Transverse colon (tissue), 4 donors: ENCODE results near the gene IL1B. TPM values are rescaled to one million over a fixed set of nuclear protein-coding genes. Genes with fewer than 3 reads are reported as not detected.

Source experiments
- DNase-seq: peaks from one replicate; pipeline ENCODE4 v3.0.0-alpha.2; 2019
- H3K27ac ChIP-seq, 4 donors: fragments of 200-600 bp; sonication (generic); 2 replicates each; pipeline ENCODE4 v1.5.1; 2016 to 2018; ENCODE audit warnings: inconsistent platforms in 4 of 4
- H3K27me3 ChIP-seq: fragments of 200-600 bp; sonication (generic); 2 replicates; pipeline ENCODE4 v1.5.1; 2017; ENCODE audit warnings: inconsistent platforms
- H3K36me3 ChIP-seq, 4 donors: fragments of 200-600 bp; sonication (generic); 2 replicates each; pipeline ENCODE4 v1.5.1; 2017 to 2019; ENCODE audit warnings: inconsistent platforms in 4 of 4
- H3K4me1 ChIP-seq, 4 donors: fragments of 200-600 bp; sonication (generic); 2 replicates each; pipeline ENCODE4 v1.5.1; 2017 to 2020; ENCODE audit warnings: inconsistent platforms in 4 of 4
- H3K4me3 ChIP-seq, 4 donors: fragments of 200-600 bp; sonication (generic); 1 replicate in 1 of 4; 2 replicates in 3 of 4; pipeline versions ENCODE4 v1.5.1 to v1.6.1; 2017 to 2019; ENCODE audit warnings: inconsistent platforms in 4 of 4
- H3K9me3 ChIP-seq, 2 donors: fragments of 200-600 bp; sonication (generic); 2 replicates each; pipeline ENCODE4 v1.5.1; 2017 to 2019; ENCODE audit warnings: inconsistent platforms in 2 of 2
- CTCF ChIP-seq, 5 experiments: fragments of 200-600 bp in 3 of 5; fragments of 450-650 bp in 2 of 5; sonication (generic) in 3 of 5; IDR thresholded peaks; 1 replicate in 2 of 5; 2 replicates in 3 of 5; pipeline ENCODE4 v1.5.1; 2016 to 2017; ENCODE audit warnings: antibody characterized with exemption in 5 of 5, inconsistent platforms in 3 of 5, mild to moderate bottlenecking in 2 of 5, moderate library complexity in 1 of 5
- EP300 ChIP-seq: sonication (generic); formaldehyde crosslinking; IDR thresholded peaks from one replicate; pipeline ENCODE4 v1.6.1; 2017; ENCODE audit warnings: antibody characterized with exemption, low read depth
- POLR2A ChIP-seq: fragments of 450-650 bp; IDR thresholded peaks from one replicate; pipeline ENCODE4 v1.6.1; 2016; ENCODE audit warnings: antibody characterized with exemption, mild to moderate bottlenecking, moderate library complexity
- POLR2AphosphoS5 ChIP-seq, 3 donors: sonication (generic); formaldehyde crosslinking; IDR thresholded peaks; one replicate each; pipeline ENCODE4 v1.6.1; 2016; ENCODE audit warnings: antibody characterized with exemption in 3 of 3
- WGBS, 2 donors: methylation state at CpG; one replicate each; pipeline ENCODE4 v1.1.5; 2018; ENCODE audit warnings: low coverage in 1 of 2; 5-methylcytosine and 5-hydroxymethylcytosine counted together
- in situ Hi-C, 4 donors: fragments of 200-750 bp; cut with MboI; loops; one replicate each; pipeline versions ENCODE4 v1.15.0 to v1.15.1; 2017; ENCODE audit warnings: low sequenced_read_pairs in 3 of 4, low pct_ligation_motif_present in 1 of 4, low pct_unique_long_range_greater_than_20kb in 1 of 4
- intact Hi-C: fragments of 100-400 bp; cut with DNase I; formaldehyde crosslinking; loops from one replicate; pipeline ENCODE4 v1.15.1; 2023; ENCODE audit warnings: low total_unique reads
- total RNA-seq, 4 donors: library from RNA; depleted of rRNA; stranded (reverse); fragments of >200 nt; gene quantifications; one replicate each; pipeline ENCODE4 v1.1.0, GENCODE V29; 2016

IL1B gene
- total RNA-seq, 4 donors from 2014 or later = 1.9 to 7.1 (median 4.6) TPM; not detected in 1

DNA sequence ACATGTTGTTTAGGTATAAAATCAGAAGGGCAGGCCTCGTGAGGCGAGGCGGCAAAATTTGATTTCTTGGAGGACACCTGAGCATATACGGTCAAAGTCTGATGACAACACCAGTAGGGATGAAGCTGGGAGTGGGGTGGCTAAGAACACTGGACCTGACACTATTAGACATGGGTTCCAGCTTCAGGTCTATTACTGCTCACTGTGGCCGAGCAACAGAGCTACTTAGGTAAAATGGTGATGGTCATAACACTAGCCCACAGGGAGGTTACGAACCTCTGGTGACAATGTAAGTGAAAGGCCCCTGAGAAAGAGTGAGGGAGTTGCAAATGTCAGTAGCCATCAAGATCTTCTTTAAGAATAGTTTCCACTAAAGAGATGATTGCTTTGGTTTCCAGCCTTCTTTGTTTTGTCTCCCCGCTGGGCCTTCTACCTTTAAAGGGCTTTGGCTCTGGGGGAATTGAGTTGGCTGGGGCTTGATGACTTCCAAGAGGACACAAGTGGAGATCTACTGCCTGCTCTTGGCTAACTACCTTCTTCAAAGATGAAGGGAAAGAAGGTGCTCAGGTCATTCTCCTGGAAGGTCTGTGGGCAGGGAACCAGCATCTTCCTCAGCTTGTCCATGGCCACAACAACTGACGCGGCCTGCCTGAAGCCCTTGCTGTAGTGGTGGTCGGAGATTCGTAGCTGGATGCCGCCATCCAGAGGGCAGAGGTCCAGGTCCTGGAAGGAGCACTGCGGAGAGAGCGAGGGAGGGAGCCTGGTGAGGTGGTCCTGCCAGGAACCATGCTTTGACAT is 3.5 kb downstream of the IL1B start:
- TF ChIP-seq POLR2AphosphoS5 (IDR thresholded peaks at IDR 0.05) (no peak), EP300 (no peak), POLR2A (no peak), CTCF (IDR thresholded peaks at IDR 0.05) (no peak)
- H3K36me3 ChIP-seq = no peaks in the 10 kb centered on the region
- H3K27ac ChIP-seq = no peak overlapping the region
- WGBS, 2 donors = 97 to 100% methylated on average over 2 to 14 of the region's 14 CpGs
- intact Hi-C loops (no loop called here), in situ Hi-C loops (no loop called here)
- H3K4me1 ChIP-seq = peaks cover 0 to 35% (median 12%) of the 10 kb centered on the region in 4 donors
- no peak overlapping the region for H3K4me3 ChIP-seq
- H3K27me3 ChIP-seq = no peaks in the 10 kb centered on the region
- DNase-seq = no peak
- no peaks in the 10 kb centered on the region for H3K9me3 ChIP-seq

GRCh38 chr2:112831946-112832840 is 4.4 kb downstream of the IL1B start:
- no peak for DNase-seq
- H3K4me1 ChIP-seq = peaks cover 0 to 35% (median 12%) of the 10 kb centered on the region in 4 donors
- in situ Hi-C loops (no loop called here), intact Hi-C loops (no loop called here)
- no peaks in the 10 kb centered on the region for H3K27me3 ChIP-seq
- TF ChIP-seq CTCF (IDR thresholded peaks at IDR 0.05) = no peak
- TF ChIP-seq EP300 = no peak
- no peak for TF ChIP-seq POLR2AphosphoS5 (IDR thresholded peaks at IDR 0.05)
- no peak for TF ChIP-seq POLR2A
- no peaks in the 10 kb centered on the region for H3K36me3 ChIP-seq
- no peak overlapping the region for H3K4me3 ChIP-seq
- no peaks in the 10 kb centered on the region for H3K9me3 ChIP-seq
- H3K27ac ChIP-seq = no peak overlapping the region
- 86 to 90% methylated on average over 4 to 15 of the region's 15 CpGs for WGBS, 2 donors

- intact Hi-C loops = no loop called here
- Histone ChIP-seq H3K27me3 (no peaks in the 10 kb centered on the region), H3K9me3 (no peaks in the 10 kb centered on the region), H3K27ac (no peak overlapping the region), H3K36me3 (no peaks in the 10 kb centered on the region), H3K4me1 (peaks cover 0 to 31% (median 12%) of the 10 kb centered on the region in 4 donors), H3K4me3 (no peak overlapping the region)
- 80 to 86% methylated on average over 1 to 2 of the region's 2 CpGs for WGBS, 2 donors
- TF ChIP-seq POLR2AphosphoS5 (IDR thresholded peaks at IDR 0.05) (no peak), EP300 (no peak), CTCF (IDR thresholded peaks at IDR 0.05) (no peak)
- DNase-seq = no peak
- in situ Hi-C loops = no loop called here
These were observed 5.1 kb downstream of the IL1B start for GRCh38 chr2:112831513-112831845.

DNA sequence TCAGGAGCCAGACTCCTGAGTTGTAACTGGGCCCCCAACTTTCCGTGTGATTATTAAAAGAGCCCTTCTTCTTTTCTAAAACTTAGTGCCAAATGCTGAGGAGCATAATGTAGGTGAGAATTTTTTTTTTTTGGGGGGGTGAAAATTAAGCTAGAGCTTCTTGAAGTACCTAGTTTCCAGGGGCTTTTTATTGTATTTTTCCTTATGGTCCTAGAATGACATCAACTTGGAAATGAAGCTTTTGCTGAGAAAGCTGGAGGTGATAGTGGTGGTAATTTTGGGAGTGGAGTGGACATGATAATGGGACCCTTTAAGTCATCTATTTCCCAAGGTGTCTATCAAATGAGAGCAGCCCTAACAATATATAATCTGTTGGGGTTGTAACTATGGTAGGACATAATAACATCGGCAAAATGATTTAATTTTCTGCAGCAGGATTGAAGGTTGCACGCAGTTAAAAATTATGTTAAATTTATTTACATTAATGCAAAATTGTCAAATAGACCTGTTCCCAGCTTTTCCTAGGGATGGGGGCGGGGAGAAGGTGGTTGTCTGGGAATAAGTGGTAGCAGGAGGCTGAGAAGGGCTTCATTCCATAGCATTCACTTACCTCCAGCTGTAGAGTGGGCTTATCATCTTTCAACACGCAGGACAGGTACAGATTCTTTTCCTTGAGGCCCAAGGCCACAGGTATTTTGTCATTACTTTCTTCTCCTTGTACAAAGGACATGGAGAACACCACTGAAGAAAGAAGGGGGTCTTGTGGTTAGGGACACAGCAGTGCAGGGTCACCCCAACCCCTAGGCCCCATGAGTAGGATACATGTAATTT is 5.7 kb downstream of the IL1B start:
- WGBS, 2 donors = 86 to 88% methylated on average over 3 to 5 of the region's 5 CpGs
- H3K36me3 ChIP-seq = no peaks in the 10 kb centered on the region
- intact Hi-C loops = no loop called here
- no peak overlapping the region for H3K4me3 ChIP-seq
- TF ChIP-seq EP300 = no peak
- no peak for TF ChIP-seq POLR2A
- no peak for TF ChIP-seq POLR2AphosphoS5 (IDR thresholded peaks at IDR 0.05)
- no peak for TF ChIP-seq CTCF (IDR thresholded peaks at IDR 0.05)
- H3K27ac ChIP-seq = no peak overlapping the region
- DNase-seq = no peak
- H3K4me1 ChIP-seq = peaks cover 0 to 26% (median 12%) of the 10 kb centered on the region in 4 donors
- H3K9me3 ChIP-seq = no peaks in the 10 kb centered on the region
- in situ Hi-C loops = no loop called here
- no peaks in the 10 kb centered on the region for H3K27me3 ChIP-seq
